Subcutaneous adipose tissue (tissue), 4 donors: ENCODE results near the gene S1PR3. TPM values are rescaled to one million over a fixed set of nuclear protein-coding genes. Genes with fewer than 3 reads are reported as not detected.

Experiments used
- CTCF ChIP-seq: fragments of 450-650 bp; IDR thresholded peaks from one replicate; pipeline ENCODE4 v1.5.1; 2016; ENCODE audit warnings: low read depth, mild to moderate bottlenecking, control low read depth, antibody characterized with exemption, moderate library complexity
- total RNA-seq, 4 donors: library from RNA; depleted of rRNA; stranded (reverse); fragments of >200 nt; gene quantifications; one replicate each; pipeline ENCODE4 v1.1.0, GENCODE V29; 2016

Gene S1PR3
- total RNA-seq, 4 donors from 2014 or later, result 6.2 to 22.1 (median 15.3) TPM

- TF ChIP-seq CTCF, result no peak
Observed at GRCh38 chr9:88993871-88994460, 2.7 kb downstream of the S1PR3 start.

DNA sequence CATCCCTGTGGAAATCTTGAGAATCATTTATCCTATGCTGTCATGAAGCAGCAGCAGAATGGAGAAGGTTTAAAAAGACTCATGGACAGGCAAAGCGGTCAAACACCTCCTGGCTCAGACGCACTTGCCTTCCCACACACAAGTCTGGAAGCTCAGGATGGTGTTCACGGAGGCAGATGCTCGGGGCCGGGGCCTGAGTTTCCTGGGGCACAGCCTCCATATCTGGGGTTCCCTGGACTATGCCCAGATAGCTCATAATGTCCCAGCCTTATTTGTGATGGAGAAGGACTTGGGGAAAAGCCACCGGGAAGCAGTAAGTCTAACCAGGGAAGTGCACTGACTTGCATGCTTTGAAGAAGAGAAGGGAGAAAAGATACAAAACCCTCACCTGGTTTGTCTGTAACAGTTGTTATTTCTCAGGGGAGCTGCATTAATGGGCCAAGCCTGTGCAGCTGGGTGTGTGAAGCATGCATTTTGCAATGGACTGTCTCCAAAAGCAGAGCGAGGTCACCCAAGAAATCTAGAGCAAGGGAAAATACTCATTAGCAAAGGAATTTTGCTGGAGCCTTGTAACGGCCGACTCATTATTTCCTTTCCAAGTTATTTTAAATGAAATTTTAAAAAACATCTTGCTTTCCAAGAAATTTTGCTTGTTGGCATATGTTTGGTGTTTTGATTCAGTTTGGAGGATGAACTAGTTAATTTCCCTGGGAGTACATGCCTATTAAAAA is 3.4 kb downstream of the S1PR3 start:
- no peak for TF ChIP-seq CTCF

DNA sequence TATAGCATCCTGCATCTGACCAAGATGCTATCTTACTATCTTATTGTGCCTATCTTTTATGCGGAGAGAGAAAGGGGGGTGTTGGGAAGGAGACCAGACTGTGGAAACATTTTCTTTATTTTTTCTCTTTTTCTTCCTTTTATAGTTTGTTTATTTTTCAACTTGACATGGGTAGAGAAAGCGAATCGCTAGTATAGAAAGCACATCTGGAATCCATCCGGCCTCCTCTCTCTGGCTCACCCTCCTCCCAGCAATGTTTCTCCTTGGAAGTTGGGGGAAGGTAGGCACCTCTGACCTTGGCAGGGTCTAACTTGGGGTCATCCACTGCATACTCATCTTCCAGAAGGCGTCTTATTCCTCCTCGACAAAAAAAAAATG is 3.9 kb downstream of the S1PR3 start:
- no peak for TF ChIP-seq CTCF

- TF ChIP-seq CTCF, result no peak
Observed at GRCh38 chr9:88995627-88996026, 4.4 kb downstream of the S1PR3 start.

GRCh38 chr9:88996046-88996920 is 5.0 kb downstream of the S1PR3 start:
- no peak for TF ChIP-seq CTCF

- no peak for TF ChIP-seq CTCF
Observed at GRCh38 chr9:88996921-88997235, 5.6 kb downstream of the S1PR3 start.

- no peak for TF ChIP-seq CTCF
Observed at GRCh38 chr9:88997646-88998045, 6.4 kb downstream of the S1PR3 start.
